ENCODE measurements around the gene CLDN10.

The CLDN10 gene

DNA sequence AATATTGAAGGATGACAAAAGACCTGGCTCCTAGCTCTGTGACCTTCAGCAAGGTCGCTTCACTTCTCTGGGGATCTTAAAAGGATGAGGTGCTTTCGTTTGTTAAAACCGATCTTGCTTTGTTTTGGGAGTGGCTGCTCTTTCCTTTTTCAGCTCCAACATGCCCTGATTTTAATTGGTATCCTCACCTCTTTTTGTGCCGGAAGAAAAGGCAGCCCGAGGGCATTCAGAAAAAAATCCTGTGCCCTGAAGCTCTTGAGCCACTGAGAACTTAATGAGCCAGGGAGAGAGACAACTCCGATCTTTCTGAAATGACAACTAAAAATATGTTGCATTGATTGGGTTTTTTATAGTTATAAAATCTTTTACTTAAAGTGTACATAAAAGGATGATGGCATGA lies 19.4 kb downstream of the CLDN10 start:
- TF ChIP-seq, protein P1, sequence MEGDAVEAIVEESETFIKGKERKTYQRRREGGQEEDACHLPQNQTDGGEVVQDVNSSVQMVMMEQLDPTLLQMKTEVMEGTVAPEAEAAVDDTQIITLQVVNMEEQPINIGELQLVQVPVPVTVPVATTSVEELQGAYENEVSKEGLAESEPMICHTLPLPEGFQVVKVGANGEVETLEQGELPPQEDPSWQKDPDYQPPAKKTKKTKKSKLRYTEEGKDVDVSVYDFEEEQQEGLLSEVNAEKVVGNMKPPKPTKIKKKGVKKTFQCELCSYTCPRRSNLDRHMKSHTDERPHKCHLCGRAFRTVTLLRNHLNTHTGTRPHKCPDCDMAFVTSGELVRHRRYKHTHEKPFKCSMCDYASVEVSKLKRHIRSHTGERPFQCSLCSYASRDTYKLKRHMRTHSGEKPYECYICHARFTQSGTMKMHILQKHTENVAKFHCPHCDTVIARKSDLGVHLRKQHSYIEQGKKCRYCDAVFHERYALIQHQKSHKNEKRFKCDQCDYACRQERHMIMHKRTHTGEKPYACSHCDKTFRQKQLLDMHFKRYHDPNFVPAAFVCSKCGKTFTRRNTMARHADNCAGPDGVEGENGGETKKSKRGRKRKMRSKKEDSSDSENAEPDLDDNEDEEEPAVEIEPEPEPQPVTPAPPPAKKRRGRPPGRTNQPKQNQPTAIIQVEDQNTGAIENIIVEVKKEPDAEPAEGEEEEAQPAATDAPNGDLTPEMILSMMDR (IDR thresholded peaks at IDR 0.05; ENCODE audit: low read depth, low read length): no peak
- DNase-seq (ENCODE audit: extremely low read depth, low read depth): no peak

DNA sequence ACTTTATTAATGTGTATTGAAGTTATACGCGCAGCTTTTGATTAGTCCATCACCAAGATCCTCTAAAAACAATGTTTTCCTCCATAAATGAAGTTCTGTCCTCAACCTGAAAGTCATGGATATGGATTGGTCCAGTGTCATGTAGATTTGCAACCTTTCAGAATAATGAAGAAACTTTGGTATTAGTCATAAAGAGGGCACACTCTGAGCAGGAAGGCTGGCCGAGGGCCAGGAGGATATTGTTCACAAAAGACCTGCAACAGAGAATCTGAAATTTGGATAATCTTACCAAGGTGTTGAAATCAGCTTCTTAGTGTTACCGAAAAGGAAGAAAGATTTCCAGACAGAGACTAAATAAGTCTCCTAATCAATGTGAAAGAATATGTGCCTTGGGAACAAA lies 20.7 kb downstream of the CLDN10 start:
- DNase-seq (ENCODE audit: extremely low read depth, low read depth): no peak
- TF ChIP-seq, protein P1 (IDR thresholded peaks at IDR 0.05; ENCODE audit: low read depth, low read length): no peak

DNA sequence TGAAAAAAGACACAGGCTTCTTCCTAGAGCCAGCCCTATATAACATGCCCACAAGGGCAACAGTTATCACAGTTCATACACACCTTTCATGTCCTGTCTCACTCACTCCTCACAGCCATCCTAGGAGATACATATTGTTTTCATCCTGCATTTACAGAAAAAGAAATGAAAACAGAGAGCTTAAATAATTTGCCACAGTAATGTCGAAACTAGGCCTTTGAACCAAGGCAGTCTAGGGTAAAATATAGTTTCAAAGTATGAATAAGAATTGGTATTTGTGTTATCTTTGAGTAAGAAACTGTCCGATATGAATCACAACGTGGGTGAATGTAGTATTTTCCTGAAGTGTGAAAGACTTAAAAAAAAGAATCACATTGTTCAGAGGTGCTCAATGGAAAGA lies 26.8 kb downstream of the CLDN10 start:
- TF ChIP-seq, protein P1 (IDR thresholded peaks at IDR 0.05; ENCODE audit: low read depth, low read length): no peak
- no peak for DNase-seq (ENCODE audit: extremely low read depth, low read depth)

DNA sequence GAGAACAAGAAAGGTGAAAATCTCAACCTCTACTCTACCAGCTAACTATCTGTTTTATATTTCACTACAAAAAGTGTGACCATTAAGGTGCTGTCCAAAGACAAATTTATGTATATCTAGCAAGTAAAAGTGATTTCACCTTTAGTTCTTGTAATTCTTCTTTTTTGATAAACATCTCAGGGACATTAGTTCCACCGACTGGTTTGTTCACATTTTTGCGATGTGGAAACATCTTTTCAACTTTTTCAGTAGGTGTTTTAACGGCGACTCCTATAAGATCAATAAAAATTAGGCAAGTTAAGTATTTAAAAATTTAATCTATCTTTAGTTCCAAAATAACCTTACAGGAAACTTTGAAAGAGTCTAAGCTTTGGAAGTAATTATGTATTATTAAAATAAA lies 33.3 kb downstream of the CLDN10 start:
- TF ChIP-seq, protein P1 (IDR thresholded peaks at IDR 0.05; ENCODE audit: low read depth, low read length): no peak
- no peak for DNase-seq (ENCODE audit: extremely low read depth, low read depth)

DNA sequence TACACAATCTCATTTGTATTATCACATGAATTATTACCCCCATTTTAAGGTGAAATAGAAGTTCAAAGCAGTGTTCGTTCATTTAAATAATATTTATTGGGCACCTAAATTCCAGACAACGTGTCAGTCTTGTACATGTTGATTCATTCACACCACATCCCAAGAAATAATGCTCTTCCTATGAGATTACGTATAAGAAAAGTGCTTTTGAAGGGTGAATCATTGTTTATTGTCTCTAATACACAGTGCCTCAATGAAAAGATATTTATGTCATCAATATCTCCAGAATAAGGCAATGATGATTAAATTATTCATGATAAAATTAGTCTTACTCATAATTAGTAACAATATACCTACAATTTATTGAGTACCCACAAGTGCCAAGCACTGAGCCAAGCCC lies 35.6 kb downstream of the CLDN10 start:
- DNase-seq (ENCODE audit: extremely low read depth, low read depth): no peak
- TF ChIP-seq, protein P1 (IDR thresholded peaks at IDR 0.05; ENCODE audit: low read depth, low read length): no peak

DNA sequence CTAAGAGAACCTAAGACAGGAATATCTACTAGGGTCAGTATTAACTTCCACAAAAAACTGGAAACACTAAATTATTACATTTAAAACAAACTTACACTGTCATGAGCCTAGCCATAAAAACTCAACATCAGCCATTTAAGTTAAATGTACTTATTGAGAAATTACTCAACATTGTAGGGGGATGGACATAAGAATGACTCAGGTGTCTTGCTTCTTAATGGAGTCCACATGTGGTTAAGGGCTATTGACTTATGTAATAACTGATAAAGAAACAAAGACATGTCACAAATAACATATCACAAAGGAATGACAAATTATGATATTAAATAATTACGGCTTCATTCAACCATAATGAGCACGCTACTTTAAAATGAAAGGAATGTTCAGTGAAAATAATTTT lies 36.2 kb downstream of the CLDN10 start:
- TF ChIP-seq, protein P1 (IDR thresholded peaks at IDR 0.05; ENCODE audit: low read depth, low read length): no peak
- DNase-seq (ENCODE audit: extremely low read depth, low read depth): no peak

DNA sequence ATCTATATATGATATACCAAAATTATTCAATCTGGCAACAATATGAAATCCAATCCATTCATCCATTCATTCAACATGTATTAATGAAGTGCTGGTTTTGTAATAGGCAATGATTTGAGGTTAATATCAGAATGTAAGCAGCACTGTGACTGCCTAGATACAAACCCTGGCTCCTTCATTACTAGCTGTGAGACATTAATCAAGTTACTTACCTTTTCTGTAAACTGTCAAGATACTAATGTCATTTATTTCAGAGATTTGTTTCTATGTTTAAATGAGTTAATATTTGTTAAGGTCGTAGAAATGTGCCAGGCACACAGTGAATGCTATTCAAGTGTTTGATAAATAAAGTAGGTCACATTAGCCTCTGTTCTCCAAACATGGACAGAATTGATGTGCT lies 40.9 kb downstream of the CLDN10 start:
- DNase-seq (ENCODE audit: extremely low read depth, low read depth): no peak
- TF ChIP-seq, protein P1 (IDR thresholded peaks at IDR 0.05; ENCODE audit: low read depth, low read length): no peak

Measured in AG09319 (cell line).